SK-N-SH (cell line): ENCODE results near the gene ST6GALNAC6. TPM values are rescaled to one million over a fixed set of nuclear protein-coding genes. Genes with fewer than 3 reads are reported as not detected.

Source experiments
- CTCF ChIA-PET: fragments of 300-600, 350-600 bp; formaldehyde crosslinking; extraction: SDS; loops from one replicate; lab custom pipeline; 2021; lab: Yijun Ruan, JAX
- POLR2A ChIA-PET: fragments of 350-600 bp; sonication (Branson Sonifier 250); formaldehyde crosslinking; extraction: SDS; loops from one replicate; lab custom pipeline; 2020; ENCODE audit warnings: antibody characterized with exemption, inconsistent platforms; lab: Yijun Ruan, JAX
- DNase-seq: peaks from one replicate; pipeline ENCODE4 v3.0.0; 2012
- H2AFZ ChIP-seq: fragments of 200-600 bp; sonication (generic); 2 replicates; pipeline ENCODE4 v1.8.1; 2016; ENCODE audit warnings: antibody characterized with exemption, mild to moderate bottlenecking, low read depth
- H3F3A ChIP-seq: fragments of 200-600 bp; sonication (generic); replicated peaks from 2 replicates; pipeline ENCODE3; 2016; ENCODE audit warnings: antibody characterized with exemption, mild to moderate bottlenecking; ENCODE audit not compliant: insufficient read depth
- H3K27ac ChIP-seq, 2 experiments: fragments of 200-500 bp in 1 of 2; fragments of 200-600 bp in 1 of 2; sonication (Bioruptor generic) in 1 of 2; sonication (generic), shearing (Covaris generic) in 1 of 2; 2 replicates each; pipeline versions ENCODE4 v1.5.1 to v1.6.1; 2014 to 2016; ENCODE audit warnings: low read depth in 2 of 2, inconsistent platforms in 1 of 2, low read length in 1 of 2, mild to moderate bottlenecking in 1 of 2, mixed read lengths in 1 of 2
- H3K27me3 ChIP-seq: fragments of 200-600 bp; sonication (generic), shearing (Covaris generic); 2 replicates; pipeline ENCODE4 v1.6.1; 2016; ENCODE audit warnings: mixed run types; ENCODE audit not compliant: insufficient read depth
- H3K36me3 ChIP-seq, 2 experiments: fragments of 200-500 bp in 1 of 2; fragments of 200-600 bp in 1 of 2; sonication (Bioruptor generic) in 1 of 2; sonication (generic) in 1 of 2; replicated peaks in 1 of 2; 2 replicates each; pipeline versions ENCODE3 to v1.5.1; 2014 to 2016; ENCODE audit warnings: low read length in 1 of 2, mild to moderate bottlenecking in 1 of 2; ENCODE audit not compliant: insufficient read depth in 2 of 2, control insufficient read depth in 1 of 2
- H3K4me1 ChIP-seq, 2 experiments: fragments of 200-500 bp in 1 of 2; fragments of 200-600 bp in 1 of 2; sonication (Bioruptor generic) in 1 of 2; sonication (generic), shearing (Covaris generic) in 1 of 2; 2 replicates each; pipeline versions ENCODE4 v1.5.1 to v1.6.1; 2014 to 2016; ENCODE audit warnings: low read depth in 1 of 2, low read length in 1 of 2, mixed run types in 1 of 2; ENCODE audit not compliant: insufficient read depth in 2 of 2, control insufficient read depth in 1 of 2
- H3K4me2 ChIP-seq: fragments of 200-600 bp; sonication (generic), shearing (Covaris generic); 2 replicates; pipeline ENCODE4 v1.6.1; 2017; ENCODE audit warnings: mixed run types
- H3K4me3 ChIP-seq, 2 experiments: fragments of 200-500 bp in 1 of 2; fragments of 200-600 bp in 1 of 2; sonication (Bioruptor generic) in 1 of 2; sonication (generic), shearing (Covaris generic) in 1 of 2; 2 replicates each; pipeline versions ENCODE4 v1.5.1 to v1.8.1; 2014 to 2016; ENCODE audit warnings: low read depth in 2 of 2, inconsistent platforms in 1 of 2, low read length in 1 of 2, mild to moderate bottlenecking in 1 of 2, mixed read lengths in 1 of 2, moderate library complexity in 1 of 2
- H3K79me2 ChIP-seq: fragments of 200-600 bp; sonication (generic); 2 replicates; pipeline ENCODE4 v1.8.1; 2017; ENCODE audit warnings: mild to moderate bottlenecking; ENCODE audit not compliant: insufficient read depth
- H3K9ac ChIP-seq: fragments of 200-600 bp; sonication (generic); 2 replicates; pipeline ENCODE4 v1.6.1; 2017; ENCODE audit warnings: mixed run types
- H3K9me2 ChIP-seq: fragments of 200-600 bp; sonication (generic); 2 replicates; pipeline ENCODE4 v1.6.1; 2017; ENCODE audit warnings: mixed run types
- H3K9me3 ChIP-seq: fragments of 200-600 bp; sonication (generic); 2 replicates; pipeline ENCODE4 v1.6.1; 2017; ENCODE audit warnings: mixed run types, mild to moderate bottlenecking, moderate library complexity
- H4K20me1 ChIP-seq: fragments of 200-600 bp; sonication (generic); 2 replicates; pipeline ENCODE4 v1.6.1; 2017; ENCODE audit warnings: mild to moderate bottlenecking, mixed run types; ENCODE audit not compliant: insufficient read depth
- ELF1 ChIP-seq: IDR thresholded peaks from 2 replicates; pipeline ENCODE4 v1.4.0; 2012
- FOSL2 ChIP-seq: IDR thresholded peaks from 2 replicates; pipeline ENCODE4 v1.4.0; 2012; ENCODE audit warnings: low read depth, mild to moderate bottlenecking, moderate library complexity, borderline replicate concordance
- FOXJ3 ChIP-seq: sonication (generic); formaldehyde crosslinking; IDR thresholded peaks from 2 replicates; pipeline ENCODE4 v1.5.1; 2020; ENCODE audit warnings: mild to moderate bottlenecking, missing genetic modification reagents
- FOXM1 ChIP-seq: IDR thresholded peaks from 2 replicates; pipeline ENCODE4 v1.4.0; 2012; ENCODE audit warnings: low read depth, mild to moderate bottlenecking
- GABPA ChIP-seq: IDR thresholded peaks from 2 replicates; pipeline ENCODE4 v1.4.0; 2012; ENCODE audit warnings: low read depth, mild to moderate bottlenecking
- MAX ChIP-seq: IDR thresholded peaks from 2 replicates; pipeline ENCODE4 v1.4.0; 2012; ENCODE audit warnings: low read depth
- MEF2A ChIP-seq: IDR thresholded peaks from 2 replicates; pipeline ENCODE4 v1.4.0; 2012; ENCODE audit warnings: low read depth, borderline replicate concordance
- NRF1 ChIP-seq: IDR thresholded peaks from 2 replicates; pipeline ENCODE4 v1.6.1; 2012; ENCODE audit warnings: low read depth, mild to moderate bottlenecking, low read length
- RAD21 ChIP-seq: IDR thresholded peaks from 2 replicates; pipeline ENCODE4 v1.6.1; 2012; ENCODE audit warnings: mild to moderate bottlenecking, low read length
- RCOR1 ChIP-seq: fragments of 150-350 bp; IDR thresholded peaks from 2 replicates; pipeline ENCODE4 v1.6.1; 2017; ENCODE audit warnings: antibody characterized with exemption, low read length
- SIN3A ChIP-seq: IDR thresholded peaks from 2 replicates; pipeline ENCODE4 v1.6.1; 2012; ENCODE audit warnings: low read depth, mild to moderate bottlenecking, low read length, moderate library complexity, borderline replicate concordance
- SMC3 ChIP-seq: IDR thresholded peaks from 2 replicates; pipeline ENCODE4 v1.6.1; 2012; ENCODE audit warnings: low read depth, low read length, improper control_type of control experiment
- TAF1 ChIP-seq: IDR thresholded peaks from 2 replicates; pipeline ENCODE4 v1.6.1; 2012; ENCODE audit warnings: low read depth, mild to moderate bottlenecking, low read length, moderate library complexity, borderline replicate concordance
- TCF12 ChIP-seq: IDR thresholded peaks from 2 replicates; pipeline ENCODE4 v1.4.0; 2012
- USF1 ChIP-seq: IDR thresholded peaks from 2 replicates; pipeline ENCODE4 v1.4.0; 2012; ENCODE audit warnings: low read depth, borderline replicate concordance
- YY1 ChIP-seq: IDR thresholded peaks from 2 replicates; pipeline ENCODE4 v1.4.0; 2012; ENCODE audit warnings: low read depth, mild to moderate bottlenecking
- ZBTB33 ChIP-seq: IDR thresholded peaks from 2 replicates; pipeline ENCODE4 v1.4.0; 2012; ENCODE audit warnings: low read depth, borderline replicate concordance
- WGBS: methylation state at CpG from one replicate; pipeline ENCODE4 v1.1.6; 2017; ENCODE audit warnings: low lambda C conversion rate; 5-methylcytosine and 5-hydroxymethylcytosine counted together
- polyA plus RNA-seq, 3 experiments: library from polyadenylated mRNA; depleted of rRNA; stranded (reverse); fragments of >200 nt; gene quantifications; 2 replicates each; pipeline ENCODE4 v1.2.3, GENCODE V29; 2012
- TF ChIP-seq, protein P1 (sequence below): fragments of 150-350 bp; IDR thresholded peaks from 2 replicates; pipeline ENCODE4 v1.6.1; 2016; ENCODE audit warnings: mild to moderate bottlenecking, low read depth, low read length
- TF ChIP-seq, protein P2 (sequence below): IDR thresholded peaks from 2 replicates; pipeline ENCODE4 v1.6.1; 2012; ENCODE audit warnings: mild to moderate bottlenecking, low read depth, low read length, moderate library complexity

The ST6GALNAC6 gene
- polyA plus RNA-seq, 1 of the 3 experiments (the other 2 are of a cell fraction), result 34.8 TPM

DNA sequence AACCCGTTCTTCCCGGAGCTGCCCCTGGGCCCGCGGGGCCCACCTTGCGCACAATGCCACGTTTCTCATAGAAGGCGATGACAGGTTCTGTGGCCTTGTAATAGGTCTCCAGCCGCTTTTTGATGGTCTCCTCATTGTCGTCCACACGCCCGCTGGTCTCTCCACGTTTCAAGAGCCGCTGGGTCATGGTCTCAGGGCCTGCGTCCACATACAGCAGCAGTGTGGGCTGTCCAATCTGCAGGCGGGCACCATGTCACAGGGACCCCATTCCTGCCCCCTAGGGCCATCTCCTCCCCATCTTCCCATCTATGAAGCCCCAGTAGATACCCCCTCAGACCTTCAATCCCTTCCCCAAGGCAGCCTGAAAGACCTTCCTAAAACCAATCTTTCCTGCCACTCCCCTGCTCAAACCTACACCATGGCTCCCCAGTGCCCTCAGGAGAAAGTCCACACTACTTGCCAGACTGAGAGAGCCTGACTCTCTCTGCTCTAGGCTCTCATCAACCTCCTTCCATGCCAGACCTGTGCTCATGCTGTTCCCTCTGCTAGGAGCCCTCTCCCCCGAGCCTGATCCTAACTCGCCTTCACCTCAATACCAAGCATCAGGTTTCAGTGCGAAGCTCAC is 31.0 kb downstream of the ST6GALNAC6 start:
- no peaks in the 10 kb centered on the region for H3K79me2 ChIP-seq
- H2AFZ ChIP-seq, result no peak overlapping the region
- no peaks in the 10 kb centered on the region for H4K20me1 ChIP-seq
- no peak overlapping the region for H3K9ac ChIP-seq
- ChIA-PET POLR2A (no interaction called here), CTCF (interaction anchor here (0.8 to 10.6 kb wide), 10 partner anchors 12 to 168 kb away, joined by 3 to 116 read pairs (median 16); partner anchors contain the start of genes CDK9, ENG and TOR2A)
- H3K9me2 ChIP-seq, result no peaks in the 10 kb centered on the region
- TF ChIP-seq FOXM1 (no peak), RAD21 (no peak), USF1 (no peak), YY1 (no peak), ZBTB33 (no peak), SMC3 (no peak), FOXJ3 (CRISPR knock-in tag) (no peak), NRF1 (no peak), FOSL2 (no peak), MEF2A (no peak), GABPA (no peak), TAF1 (no peak), SIN3A (no peak), TCF12 (no peak), ELF1 (no peak), MAX (no peak), RCOR1 (no peak)
- TF ChIP-seq, protein P1, sequence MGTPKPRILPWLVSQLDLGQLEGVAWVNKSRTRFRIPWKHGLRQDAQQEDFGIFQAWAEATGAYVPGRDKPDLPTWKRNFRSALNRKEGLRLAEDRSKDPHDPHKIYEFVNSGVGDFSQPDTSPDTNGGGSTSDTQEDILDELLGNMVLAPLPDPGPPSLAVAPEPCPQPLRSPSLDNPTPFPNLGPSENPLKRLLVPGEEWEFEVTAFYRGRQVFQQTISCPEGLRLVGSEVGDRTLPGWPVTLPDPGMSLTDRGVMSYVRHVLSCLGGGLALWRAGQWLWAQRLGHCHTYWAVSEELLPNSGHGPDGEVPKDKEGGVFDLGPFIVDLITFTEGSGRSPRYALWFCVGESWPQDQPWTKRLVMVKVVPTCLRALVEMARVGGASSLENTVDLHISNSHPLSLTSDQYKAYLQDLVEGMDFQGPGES, result no peak
- TF ChIP-seq, protein P2, sequence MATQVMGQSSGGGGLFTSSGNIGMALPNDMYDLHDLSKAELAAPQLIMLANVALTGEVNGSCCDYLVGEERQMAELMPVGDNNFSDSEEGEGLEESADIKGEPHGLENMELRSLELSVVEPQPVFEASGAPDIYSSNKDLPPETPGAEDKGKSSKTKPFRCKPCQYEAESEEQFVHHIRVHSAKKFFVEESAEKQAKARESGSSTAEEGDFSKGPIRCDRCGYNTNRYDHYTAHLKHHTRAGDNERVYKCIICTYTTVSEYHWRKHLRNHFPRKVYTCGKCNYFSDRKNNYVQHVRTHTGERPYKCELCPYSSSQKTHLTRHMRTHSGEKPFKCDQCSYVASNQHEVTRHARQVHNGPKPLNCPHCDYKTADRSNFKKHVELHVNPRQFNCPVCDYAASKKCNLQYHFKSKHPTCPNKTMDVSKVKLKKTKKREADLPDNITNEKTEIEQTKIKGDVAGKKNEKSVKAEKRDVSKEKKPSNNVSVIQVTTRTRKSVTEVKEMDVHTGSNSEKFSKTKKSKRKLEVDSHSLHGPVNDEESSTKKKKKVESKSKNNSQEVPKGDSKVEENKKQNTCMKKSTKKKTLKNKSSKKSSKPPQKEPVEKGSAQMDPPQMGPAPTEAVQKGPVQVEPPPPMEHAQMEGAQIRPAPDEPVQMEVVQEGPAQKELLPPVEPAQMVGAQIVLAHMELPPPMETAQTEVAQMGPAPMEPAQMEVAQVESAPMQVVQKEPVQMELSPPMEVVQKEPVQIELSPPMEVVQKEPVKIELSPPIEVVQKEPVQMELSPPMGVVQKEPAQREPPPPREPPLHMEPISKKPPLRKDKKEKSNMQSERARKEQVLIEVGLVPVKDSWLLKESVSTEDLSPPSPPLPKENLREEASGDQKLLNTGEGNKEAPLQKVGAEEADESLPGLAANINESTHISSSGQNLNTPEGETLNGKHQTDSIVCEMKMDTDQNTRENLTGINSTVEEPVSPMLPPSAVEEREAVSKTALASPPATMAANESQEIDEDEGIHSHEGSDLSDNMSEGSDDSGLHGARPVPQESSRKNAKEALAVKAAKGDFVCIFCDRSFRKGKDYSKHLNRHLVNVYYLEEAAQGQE, result no peak
- no peak overlapping the region for H3K4me2 ChIP-seq
- WGBS, result 96% methylated on average over 13 of the region's 18 CpGs
- no peak for DNase-seq
- H3K4me1 ChIP-seq, result peaks cover 0 to under 1% of the 10 kb centered on the region in 2 experiments; a peak in 1 of 4 replicates
- H3K9me3 ChIP-seq, result no peaks in the 10 kb centered on the region
- H3F3A ChIP-seq, result no peaks in the 10 kb centered on the region
- no peak overlapping the region for H3K4me3 ChIP-seq
- no peaks in the 10 kb centered on the region for H3K27me3 ChIP-seq
- H3K27ac ChIP-seq, result no peak overlapping the region
- peaks cover 0 to 12% of the 10 kb centered on the region in 2 experiments for H3K36me3 ChIP-seq
